ENCODE results near the gene ADCY1. TPM values are rescaled to one million over a fixed set of nuclear protein-coding genes. Genes with fewer than 3 reads are reported as not detected.

ADCY1 gene
- total RNA-seq, 1 donor from 2014 or later = 2.9 TPM

DNA sequence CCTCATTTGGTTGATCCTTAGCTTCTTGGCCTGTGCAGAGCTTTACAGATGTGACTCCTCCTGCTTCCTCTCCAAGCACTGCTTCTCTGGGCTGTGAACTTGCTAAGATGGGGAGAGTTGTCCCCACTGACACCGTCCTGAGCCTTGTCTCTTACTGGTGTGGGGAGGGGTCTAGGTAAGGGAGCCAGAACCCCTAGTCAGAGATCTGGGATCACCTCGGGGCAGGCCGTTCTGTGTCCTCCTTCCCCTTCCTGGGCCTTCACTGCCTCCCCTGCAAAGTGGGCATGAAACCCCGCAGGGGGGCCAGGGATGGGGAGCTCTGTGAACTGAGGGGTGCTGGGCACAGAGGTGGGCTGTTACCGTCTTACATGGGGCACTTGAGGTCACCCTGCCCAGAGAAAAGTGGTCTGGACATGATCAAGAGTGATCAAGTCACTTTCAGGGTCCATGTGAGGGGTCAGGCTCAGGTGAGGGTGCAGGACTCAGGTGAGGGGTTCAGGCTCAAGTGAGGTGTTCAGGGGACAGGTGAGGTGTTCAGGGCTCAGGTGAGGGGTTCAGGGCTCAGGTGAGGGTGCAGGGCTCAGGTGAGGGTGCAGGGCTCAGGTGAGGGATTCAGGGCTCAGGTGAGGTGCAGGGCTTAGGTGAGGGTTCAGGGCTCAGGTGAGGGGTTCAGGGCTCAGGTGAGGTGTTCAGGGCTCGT is 86.2 kb downstream of the ADCY1 start:
- intact Hi-C loops (cut with DNase I) = no loop called here
- DNase-seq (ENCODE audit: low spot score) = peak; percentile 70

DNA sequence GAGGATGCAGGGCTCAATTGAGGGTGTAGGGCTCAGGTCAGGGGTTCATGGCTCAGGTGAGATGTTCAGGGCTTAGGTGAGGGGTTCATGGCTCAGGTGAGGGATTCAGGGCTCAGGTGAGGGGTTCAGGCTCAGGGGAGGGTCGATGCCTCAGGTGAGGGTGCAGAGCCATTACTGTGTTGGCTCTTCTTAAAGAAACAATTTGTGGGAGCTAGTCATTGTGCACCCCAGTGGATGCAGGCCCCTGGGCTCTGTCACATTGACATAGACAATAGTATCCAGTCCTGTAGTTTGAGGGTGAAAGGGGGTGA is 86.7 kb downstream of the ADCY1 start:
- intact Hi-C loops (cut with DNase I) = no loop called here
- peak; percentile 29 for DNase-seq (ENCODE audit: low spot score)

DNA sequence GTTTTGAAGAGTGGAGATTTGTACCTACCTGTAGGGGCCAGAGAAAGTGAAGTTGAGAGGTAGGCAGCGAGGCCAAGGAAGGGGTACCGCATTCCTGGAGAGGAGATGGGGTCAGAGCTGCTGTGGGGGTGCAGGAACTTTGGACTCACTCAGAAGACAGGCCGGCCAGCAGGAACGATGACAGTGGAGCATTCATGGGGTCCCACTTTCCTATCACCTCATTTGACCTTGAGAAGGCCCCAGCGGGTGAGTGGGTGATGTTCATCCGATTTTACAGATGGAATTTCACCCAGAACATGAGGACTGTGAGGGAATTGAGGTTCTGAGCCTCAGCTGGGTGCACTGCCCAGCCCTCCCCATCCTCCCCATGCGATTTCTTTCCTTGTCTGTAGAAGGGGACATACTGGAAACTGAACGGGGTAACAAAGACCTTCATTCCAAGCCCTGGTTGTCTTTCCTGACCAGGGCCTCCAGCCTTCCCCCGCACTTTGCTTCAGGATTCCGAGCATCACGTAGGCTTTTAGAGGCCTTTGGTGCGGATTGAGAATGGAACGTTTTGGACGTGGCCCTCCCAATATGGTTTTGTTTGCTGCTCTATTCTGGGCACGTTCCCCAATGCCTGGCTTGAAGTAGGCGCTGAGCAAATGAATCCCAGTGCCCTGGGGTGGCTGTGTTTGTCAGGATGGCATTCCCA is 87.3 kb downstream of the ADCY1 start:
- intact Hi-C loops (cut with DNase I) = no loop called here
- peak; percentile 47 for DNase-seq (ENCODE audit: low spot score)

DNA sequence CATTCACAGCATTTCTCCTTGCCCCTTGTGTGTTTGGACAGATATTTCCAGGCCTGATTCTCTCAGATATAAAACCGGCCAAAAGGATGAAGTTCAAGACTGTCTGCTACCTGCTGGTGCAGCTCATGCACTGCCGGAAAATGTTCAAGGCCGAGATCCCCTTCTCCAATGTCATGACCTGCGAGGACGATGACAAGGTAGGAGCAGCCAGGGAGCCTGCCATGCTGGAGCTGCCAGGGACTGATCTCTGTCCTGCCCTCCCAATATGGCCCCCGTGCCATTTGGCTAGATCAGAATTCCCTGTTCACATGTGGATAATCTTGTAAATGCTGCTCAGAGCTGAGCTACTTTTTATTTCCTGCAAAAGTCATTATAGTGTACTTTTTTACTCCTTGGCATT is 87.8 kb downstream of the ADCY1 start:
- intact Hi-C loops (cut with DNase I) = no loop called here
- DNase-seq (ENCODE audit: low spot score) = no peak

DNA sequence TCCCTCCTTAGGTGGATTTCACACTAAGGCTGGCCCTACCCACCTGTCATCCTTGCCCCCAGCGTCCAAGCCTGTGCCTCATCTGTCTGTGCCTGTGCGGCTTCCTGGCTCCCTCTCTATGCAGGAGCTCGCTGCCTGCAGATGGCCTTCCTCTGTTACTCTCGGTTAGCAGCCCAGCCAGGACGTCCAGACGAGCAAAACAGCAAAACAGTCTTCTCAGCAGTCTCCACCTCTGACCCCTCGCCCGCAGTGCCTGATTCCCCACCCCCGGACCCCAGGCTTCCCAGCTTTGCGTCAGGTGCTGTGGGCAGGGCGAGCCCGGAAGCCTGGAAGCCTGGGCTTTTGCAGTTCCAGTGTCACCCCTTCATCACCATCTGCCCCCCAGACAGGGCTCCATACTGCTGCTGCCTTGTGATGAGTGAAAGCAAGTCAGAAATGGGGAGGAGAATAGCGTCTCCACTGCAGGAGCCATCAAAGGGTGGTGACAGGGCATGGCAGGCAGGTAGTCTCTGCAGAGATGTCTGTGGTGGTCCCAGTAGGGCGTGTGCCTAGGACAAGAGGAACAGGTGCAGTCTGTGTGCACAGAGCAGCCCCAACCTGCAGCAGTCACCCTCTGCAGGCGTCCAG is 88.5 kb downstream of the ADCY1 start:
- peak; percentile 51 for DNase-seq (ENCODE audit: low spot score)

DNA sequence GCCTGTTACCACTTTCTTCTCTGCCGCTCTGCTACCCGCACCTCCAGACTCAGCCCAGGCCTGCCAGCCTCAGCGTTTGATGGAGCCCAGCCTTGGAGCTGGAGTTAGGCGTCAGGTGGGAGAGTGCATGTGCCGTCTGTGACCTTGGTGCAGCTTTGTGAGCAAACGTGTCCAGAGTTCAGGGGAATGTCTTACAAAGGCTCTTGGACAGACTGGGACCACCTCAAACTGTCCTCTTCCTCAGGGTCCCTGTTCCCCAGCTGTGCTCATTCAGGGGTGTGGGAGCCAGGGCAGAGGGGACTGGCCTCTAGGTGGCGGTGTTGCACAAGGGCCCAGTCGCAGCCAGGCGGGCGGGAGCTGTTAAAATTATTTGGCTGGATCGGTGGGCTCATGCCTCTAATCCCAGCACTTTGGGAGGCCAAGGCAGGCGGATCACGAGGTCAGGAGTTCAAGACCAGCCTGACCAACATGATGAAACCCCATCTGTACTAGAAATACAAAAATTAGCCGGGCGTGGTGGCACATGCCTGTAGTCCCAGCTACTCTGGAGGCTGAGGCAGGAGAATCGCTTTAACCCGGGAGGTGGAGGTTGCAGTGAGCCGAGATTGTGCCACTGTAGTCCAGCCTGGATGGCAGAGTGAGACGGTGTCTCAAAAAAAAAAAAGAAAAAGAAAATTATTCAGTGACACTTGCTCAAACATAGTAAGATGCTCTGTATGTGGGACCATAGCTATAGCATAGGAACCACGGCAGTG is 89.2 kb downstream of the ADCY1 start:
- intact Hi-C loops (cut with DNase I) = no loop called here
- peak; percentile 59 for DNase-seq (ENCODE audit: low spot score)

More for the DNA sequence above, 88.5 kb downstream of the ADCY1 start:
- intact Hi-C loops (cut with DNase I) = no loop called here

DNA sequence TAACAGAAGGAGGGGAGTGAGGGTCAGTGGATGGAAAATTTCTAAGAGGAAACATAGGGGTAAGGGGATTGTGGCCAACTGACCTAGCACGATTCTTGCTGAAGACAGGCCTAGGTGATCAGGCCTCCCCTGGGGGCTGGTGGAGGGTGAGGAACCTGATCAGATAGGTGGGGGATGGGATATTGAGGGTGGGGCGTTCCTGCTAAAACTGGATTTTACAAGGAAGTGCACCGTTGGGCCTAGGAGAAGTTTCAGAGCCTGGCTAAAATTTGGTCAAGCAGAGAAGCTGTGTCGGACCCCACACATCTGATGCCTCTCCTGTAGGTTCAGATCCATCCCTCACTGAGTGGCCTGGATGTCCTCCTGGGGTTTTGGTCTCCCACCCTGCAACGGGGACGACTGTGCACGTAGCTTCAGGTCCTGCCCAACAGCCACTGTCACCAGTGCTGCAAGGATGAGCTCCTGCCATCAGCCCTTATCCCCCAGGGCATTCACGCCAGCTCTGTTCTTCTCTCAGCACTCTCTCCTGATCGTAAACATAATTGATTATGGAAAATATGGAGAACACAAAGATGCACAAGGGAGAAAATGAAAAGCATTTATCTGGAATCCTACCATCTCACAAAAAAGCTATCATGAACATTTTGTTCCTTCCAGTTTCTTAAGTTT is 89.9 kb downstream of the ADCY1 start:
- intact Hi-C loops (cut with DNase I) = no loop called here
- DNase-seq (ENCODE audit: low spot score) = peak; percentile 41

DNA sequence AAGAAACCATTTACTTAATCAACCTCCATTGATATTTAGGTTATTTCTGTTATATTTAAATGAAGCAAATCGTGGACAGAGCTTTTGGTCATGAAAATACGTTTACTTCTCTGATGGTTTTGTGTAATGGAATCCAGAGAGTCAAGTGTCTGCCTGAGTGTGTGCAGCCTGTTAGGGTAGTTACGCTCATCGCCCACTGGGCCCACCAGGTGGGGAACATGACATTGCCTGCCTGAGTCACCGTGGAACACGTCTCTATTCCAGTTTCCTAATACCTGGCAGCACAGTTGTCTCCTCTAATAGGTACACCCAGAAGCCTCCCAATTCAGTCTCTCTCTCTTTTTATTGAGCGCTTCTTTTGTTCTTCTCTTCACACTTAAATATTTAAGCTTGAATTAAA is 91.0 kb downstream of the ADCY1 start:
- intact Hi-C loops (cut with DNase I) = no loop called here
- peak; percentile 9 for DNase-seq (ENCODE audit: low spot score)

DNA sequence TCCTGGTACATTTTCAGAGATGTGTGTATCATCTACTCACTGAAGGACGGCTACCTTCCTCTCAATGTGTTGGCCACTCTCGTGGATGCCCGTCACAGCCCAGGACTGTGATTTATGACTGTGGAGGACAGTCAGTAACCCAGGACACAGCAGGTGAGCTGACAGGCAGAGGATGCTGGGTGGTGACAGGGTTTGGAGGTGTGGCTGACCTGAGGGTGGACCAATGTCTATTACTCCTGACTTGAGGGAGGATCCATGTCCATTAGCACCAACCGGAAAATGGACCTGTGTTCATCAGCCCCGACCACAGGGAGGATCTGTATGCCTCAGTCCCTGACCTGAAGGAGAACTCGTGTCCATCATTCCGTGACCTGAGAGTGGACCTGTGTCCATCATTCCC is 96.1 kb downstream of the ADCY1 start:
- intact Hi-C loops (cut with DNase I) = no loop called here
- peak; percentile 38 for DNase-seq (ENCODE audit: low spot score)

DNA sequence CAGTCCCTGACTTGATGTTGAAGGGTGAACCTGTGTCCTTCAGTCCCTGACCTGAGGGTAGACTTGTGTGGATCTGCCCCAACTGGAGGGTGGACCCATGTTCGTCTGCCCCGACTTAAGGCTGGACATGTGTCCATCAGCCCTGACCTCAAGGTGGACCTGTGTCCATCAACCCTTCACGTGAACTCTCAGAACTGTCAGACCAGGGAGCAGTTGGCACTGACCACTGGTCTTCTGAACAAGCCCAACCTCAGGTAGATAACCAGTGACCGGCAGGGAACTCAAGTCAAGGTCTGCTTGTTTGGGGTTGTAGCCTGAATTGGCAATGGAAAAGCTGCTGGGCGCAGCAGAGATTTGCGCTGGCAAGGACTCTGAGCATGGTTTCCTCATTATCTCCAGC is 96.5 kb downstream of the ADCY1 start:
- intact Hi-C loops (cut with DNase I) = no loop called here
- DNase-seq (ENCODE audit: low spot score) = peak; percentile 19

DNA sequence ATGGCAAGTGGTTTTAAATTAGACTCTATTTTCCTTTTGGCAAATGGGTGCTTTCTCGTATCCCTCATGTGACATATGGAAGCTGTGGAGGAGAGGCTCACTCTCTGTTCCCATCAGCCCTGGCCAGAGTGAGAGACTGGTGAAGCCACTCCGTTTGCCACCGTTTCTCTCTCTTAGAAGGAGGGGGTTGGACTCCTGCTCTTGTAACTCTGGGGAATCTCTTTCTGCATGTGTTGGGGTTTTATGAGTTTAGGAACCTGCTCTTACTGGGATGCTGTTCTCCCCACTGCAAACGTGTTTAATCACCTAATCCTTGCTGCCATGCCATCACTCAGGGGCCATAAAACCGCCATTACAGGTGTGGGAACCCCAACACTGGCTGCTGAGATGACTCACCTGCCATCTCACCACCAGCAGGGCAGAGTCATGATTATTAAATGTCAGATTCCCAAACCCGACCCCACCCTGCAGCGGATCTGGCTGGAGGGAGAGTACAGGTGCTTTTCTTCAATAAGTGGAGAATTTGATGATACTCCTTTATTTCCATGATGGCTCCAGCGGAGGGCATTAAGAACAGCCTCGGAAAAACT is 103.2 kb downstream of the ADCY1 start:
- intact Hi-C loops (cut with DNase I) = no loop called here
- peak; percentile 49 for DNase-seq (ENCODE audit: low spot score)

DNA sequence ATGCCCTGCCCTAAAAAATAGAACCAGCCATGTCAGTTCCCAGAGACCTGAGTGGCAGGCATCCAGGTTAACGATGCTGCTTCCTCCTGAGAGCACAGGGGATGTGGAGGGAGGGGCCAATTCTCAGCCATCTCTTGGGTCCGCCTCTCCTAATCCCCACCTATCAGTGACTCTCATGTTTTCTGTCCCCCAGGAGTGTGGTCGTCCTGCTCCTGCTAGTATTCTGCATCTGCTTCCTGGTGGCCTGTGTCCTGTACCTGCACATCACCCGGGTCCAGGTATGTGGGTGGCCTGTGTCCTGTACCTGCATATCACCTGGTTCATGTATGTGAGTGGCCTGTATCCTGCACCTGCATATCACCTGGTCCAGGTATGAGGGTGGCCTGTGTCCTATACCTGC is 105.3 kb downstream of the ADCY1 start:
- intact Hi-C loops (cut with DNase I) = no loop called here
- peak; percentile 19 for DNase-seq (ENCODE audit: low spot score)

DNA sequence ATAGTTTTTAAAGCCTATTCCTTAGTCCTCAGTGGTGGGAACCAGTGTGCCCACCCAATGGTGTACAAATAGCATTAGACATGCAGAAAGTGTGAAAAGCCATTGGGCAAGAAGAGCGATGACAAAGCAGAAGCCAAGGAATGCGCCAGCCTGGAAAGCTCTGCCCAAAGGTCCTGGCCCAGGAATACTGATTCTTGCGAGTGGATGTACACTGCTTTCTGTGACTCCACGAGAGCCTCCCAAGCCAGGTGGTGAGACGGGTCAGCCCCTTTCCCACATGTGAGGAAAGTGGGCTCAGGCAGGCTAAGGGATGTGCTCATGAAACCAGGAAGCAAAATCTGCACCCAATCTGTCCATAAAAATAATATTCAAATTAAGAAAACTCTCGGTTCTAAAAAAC is 106.6 kb downstream of the ADCY1 start:
- intact Hi-C loops (cut with DNase I) = no loop called here
- DNase-seq (ENCODE audit: low spot score) = peak; percentile 39

DNA sequence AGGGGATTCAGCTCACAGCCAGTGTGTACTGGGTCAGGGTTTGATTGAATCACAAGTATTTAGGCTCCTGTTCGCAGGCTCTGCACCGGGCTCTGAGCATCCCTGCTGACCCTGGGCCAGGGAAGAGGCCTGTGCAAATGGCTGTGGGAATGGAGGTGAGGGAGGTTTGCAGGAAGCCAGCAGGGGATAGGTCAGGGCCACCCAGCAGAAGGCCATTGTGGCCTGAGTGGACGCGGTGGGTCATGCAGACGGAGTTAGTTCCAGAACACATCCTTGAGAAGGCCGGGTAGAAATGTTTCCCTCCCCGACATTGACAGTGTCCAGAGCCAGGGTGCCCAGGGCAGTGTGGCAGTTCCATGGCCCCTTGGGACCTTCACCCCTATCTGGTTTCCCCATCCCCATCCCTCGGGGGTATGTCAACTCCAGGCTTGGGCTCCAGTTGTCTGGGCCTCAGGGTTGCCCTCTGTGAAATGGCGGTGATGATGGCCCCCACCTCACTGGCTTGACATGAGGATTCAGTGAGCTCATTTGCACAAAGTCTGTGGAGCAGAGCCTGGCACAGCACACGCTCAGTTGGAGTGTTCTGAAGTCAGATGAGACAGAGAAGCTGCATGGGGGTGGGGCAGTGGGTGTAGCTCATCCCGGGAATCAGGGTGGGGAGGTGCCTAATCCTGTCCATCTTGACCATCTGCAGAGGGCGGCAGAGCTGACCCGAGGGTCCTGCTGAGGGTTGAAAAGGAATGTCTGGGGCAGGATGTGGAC is 107.6 kb downstream of the ADCY1 start:
- intact Hi-C loops (cut with DNase I) = no loop called here
- peak; percentile 69 for DNase-seq (ENCODE audit: low spot score)

DNA sequence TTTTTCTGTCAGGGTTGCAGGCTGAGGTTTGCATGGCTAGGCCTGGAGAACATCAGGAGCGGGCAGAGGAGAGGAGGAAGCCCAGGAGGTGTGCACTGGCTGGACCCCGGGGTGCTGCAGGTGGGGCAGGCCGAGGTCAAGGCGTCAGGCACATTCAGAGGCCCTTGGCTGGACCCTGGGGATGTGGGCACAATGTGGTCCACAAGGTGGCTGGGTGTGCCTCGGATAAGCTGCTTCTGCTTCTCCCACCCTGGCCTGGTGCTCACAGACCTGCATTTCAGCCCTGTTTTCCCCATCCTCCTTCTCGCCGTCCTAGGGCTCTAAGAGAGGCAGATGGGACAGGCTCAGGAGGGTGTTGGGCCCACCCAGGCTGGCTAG is 108.2 kb downstream of the ADCY1 start:
- peak; percentile 49 for DNase-seq (ENCODE audit: low spot score)
- intact Hi-C loops (cut with DNase I) = no loop called here

DNA sequence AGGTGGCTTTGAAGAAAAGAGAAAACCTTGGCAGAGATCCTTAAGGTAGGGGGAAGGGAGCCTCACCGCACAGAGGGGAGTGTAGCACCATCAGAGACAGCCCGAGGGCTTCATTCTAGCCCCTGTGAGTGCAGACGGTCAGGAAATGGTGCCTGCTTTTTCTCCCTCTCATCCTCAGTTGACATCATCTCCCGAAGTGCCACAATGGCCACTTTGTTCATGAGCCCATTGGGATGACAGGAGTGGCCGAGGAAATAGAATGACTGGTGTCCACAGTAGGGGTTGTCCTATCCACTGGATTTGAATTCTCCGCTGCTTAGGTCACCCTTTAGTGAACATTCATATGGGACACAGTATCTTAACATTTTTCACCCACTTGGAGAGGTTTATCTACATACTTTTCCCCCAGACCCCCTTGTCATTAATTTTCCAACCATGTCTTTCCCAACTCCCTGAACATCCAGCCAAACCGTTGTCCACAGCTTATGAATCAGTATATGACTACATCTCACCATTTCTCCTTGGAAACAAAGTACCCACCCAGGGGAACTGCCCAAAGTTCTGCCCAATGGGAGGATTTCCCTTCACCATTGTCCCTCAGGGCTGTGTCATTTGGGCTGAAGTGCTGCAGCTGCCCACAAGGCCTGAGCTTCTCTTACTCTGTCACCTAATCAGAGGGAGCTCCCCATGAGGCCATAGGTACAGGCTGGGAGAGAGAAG is 108.8 kb downstream of the ADCY1 start:
- intact Hi-C loops (cut with DNase I) = no loop called here
- DNase-seq (ENCODE audit: low spot score) = peak; percentile 47

DNA sequence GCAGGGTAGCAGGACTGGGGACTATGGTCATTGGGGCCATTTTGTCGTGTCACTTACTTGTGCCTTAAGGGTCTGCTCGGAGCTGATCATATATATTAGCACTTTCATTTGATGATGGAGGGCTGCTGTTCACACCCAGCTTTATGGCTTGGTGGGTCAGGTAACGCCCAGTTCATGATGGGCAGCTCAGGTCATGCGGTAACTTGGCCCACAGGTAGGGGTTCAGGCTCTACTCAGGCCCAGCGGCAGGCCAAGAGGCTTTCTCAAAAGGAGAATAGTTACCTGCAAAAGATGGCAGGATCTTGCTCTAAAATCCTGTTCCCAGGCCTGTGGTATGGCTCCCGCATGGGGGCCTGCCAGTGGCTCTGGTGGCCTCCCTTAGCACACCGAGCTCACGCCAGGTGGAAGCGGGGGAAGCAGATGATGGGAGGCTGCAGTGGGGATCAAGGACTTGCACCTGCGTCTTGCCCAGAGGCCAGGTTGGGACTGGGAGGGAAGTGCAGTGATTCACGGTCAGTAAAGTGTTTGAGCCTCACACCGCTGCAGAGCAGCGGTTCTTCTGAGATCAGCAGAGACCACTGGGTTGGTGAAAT is 109.5 kb downstream of the ADCY1 start:
- DNase-seq (ENCODE audit: low spot score) = peak; percentile 63
- intact Hi-C loops (cut with DNase I) = no loop called here
